GM21737 (cell line): ENCODE results near the gene UBE3B.

Source experiments
- ATAC-seq: cut with Tn5 transposase; IDR thresholded peaks from one replicate; pipeline ENCODE4 v1.9.1; 2021; ENCODE audit warnings: mild to moderate bottlenecking, moderate library complexity; ENCODE audit not compliant: unreplicated experiment

Gene UBE3B

GRCh38 chr12:109449845-109450532 lies 27.4 kb upstream of the UBE3B start:
- no peak for ATAC-seq

DNA sequence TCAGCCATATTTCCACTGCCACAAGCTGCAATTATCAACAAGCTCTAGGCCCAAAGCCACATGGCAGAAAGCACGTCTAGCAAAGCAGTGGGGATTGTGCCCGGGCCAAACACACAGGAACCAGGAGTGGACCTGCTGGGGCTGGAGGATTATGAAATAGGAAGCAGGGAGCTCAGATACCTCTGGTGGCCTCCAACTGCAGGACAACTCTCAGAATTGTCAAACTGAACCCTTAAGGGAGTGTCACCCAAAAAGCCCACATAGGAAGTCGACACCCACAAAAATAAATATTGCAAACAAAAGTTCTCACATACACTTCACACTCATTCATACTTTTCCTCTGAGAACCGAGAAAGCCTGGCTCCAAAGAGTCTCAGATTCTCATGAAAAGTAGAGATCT lies 26.5 kb upstream of the UBE3B start:
- ATAC-seq, result no peak

DNA sequence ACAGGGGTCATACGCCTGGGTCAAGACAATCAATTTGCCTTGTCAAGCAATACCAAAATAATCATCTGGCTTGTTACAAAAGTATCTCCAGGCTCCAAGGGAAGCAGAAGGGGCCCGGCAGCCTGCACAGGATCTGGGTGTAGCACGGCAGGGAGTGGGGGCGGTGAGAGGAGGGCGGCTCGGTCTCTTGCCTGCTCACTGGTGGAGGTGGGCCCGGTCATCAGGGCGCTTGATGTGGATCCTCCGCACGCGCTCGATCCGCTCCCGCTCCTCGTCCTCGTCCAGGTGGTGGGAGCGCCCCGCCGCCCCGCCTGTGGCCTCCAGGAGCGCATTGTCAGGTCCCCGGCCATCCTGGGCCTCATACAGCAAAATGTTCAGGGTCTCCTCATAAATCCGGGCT lies 26.0 kb upstream of the UBE3B start:
- no peak for ATAC-seq

- no peak for ATAC-seq
These were observed 24.9 kb upstream of the UBE3B start for GRCh38 chr12:109452489-109452888.

- no peak for ATAC-seq
These were observed 21.7 kb upstream of the UBE3B start for GRCh38 chr12:109455706-109456105.

DNA sequence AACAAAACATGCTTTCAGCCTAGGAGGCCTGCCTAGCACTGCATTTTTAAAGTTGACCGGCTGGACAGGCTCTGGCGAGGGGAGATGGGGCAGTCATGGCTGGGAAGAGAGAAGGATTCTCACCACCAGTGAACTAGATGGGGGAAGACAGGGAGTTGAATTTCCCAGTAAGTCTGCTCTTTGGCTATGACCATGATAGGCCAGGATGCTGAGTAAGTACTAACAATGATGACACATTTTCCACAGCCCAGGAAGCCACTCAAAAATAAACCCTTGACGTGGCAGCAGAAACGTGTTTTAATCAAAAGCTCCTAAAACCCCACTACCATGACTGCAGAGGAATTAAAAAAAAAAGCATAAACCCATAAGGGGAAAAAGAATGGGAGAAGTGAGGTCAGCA lies 19.3 kb upstream of the UBE3B start:
- no peak for ATAC-seq

DNA sequence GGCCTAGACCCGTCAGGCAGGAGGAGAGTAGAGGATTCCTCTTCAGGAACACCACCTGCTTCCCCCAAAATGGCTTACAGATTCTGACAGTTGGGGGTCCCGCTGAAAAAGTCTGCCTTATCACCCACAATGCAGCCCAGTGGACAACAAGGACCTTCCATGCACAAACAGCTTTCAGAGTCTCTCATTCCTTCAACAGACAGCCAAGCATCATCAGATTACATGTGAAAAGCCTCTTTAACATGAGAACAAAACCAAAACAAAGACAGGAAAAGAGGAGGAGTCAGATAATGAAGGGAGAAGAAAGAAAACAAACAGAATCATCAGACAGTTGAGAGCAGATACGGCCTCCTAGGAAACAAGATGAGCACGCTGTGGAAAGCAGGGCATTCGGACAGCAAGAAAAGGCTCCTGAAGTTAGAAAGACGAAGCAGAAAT lies 18.6 kb upstream of the UBE3B start:
- ATAC-seq, result no peak

DNA sequence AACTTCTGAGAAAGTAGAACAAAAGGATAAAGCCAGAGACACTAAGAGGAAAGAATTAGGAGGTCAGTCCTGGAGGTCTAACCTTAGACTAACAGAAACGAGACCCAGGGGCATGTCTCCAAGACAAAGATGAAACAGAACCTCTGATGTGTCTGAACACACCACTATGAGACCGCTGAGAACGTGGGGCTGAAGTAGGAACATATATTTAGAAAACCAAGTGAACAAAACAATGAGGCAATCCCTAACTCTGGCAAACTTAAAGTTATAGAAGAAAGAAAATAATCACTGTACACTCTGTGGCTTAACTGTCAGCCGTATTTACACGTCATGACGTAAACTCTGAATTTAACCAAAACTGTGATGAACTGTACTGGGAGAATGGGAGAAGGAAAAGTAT lies 18.2 kb upstream of the UBE3B start:
- ATAC-seq, result no peak

- no peak for ATAC-seq
These were observed 16.9 kb upstream of the UBE3B start for GRCh38 chr12:109460538-109460937.

DNA sequence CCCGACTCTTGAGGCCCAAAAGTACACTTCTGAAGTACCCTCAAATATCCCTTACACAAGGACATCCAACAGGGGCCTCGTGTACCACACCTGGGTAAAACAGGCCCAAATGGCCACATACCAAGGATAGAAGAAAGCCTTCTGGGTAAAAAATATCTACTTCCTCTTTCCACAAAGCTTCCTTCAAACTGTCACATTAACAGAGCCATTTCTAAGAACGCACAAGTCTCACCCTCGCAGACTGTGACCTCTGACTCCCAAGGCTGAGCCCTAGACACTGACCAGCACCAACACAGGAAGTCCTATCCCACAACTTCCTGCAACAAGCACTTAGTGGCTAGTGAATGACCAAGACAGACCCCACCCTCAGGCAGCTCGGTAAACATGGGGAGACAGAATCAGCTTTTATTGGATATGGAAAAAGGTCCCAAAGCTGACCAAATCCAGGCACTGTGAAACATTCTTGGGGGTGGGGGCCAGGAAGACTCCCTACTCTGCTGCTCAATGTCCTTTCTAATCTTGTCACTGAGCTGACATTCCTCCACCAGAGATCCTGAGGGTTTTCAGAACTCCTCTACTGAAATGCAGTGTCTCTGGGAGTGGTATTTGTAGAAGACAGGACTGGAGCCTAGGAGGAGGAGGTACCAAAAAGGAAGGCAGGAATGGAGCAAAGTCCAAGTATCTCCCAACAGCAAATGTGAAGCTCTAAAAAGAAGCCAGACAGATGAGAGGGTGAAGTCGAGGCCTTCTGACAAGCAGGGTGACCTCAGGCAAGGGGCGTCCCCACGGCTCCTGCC lies 16.2 kb upstream of the UBE3B start:
- no peak for ATAC-seq

DNA sequence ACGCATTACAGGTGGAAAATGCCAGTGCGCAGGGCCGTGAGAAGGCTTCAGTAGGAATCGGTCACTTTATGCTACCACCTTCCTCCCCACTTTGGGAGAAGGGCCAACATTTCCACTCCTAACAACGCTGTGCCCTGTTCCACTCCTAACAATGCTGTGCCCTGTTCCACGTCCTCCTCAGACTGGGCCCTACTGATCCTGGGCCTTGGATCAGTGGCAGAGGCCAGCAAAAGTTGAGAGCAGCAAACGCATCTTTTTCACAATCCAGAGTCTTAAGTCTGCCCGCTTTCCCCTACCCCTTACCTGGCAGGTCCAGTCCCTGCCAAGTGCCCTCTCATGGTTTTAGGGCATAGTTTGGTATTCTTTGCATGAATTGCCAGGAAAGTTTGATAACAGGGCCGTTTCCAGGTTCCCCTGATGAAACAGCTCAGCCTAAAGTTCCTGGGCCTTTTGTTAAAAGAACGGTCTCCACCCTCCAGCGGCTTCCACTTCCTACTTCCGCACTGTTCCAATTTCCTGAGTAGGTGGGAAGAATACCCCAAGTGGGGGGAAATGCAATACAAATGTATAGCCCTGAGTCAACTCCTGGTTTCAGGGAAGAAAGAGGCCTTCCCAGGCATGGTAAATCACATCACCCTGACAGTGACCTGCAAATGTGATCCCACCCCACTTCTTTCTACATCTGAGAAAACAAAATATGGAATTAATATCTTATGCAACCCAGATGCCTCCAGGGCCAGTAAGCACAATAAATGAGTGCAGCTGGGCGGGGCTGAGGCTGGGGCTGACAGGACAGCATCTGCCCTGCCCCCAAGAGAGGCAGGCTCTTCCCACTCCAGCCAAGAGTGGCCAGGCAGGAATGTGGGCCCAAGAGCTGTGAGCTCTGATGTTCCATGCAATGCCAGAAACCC lies 15.3 kb upstream of the UBE3B start:
- ATAC-seq, result no peak

GRCh38 chr12:109462868-109463692 lies 14.4 kb upstream of the UBE3B start:
- no peak for ATAC-seq

DNA sequence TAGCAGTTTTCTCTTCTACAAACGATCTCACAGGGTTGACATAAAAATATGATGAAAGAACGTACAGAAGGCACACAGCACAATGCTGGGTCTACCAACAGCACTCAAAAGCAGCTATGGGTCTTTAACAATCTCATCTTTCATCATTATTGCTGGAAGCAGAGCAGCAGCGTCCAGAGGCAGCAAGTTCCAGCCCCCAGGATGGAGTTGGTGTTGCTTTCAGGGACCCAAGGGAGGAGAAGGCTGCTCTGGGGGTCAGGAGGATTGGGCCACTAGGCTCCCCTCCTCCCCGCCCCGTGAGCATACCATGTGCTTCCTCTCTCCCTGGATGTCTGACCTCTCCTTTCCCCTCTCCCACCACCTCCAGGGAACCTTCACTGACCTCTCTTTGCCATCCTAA lies 13.7 kb upstream of the UBE3B start:
- ATAC-seq, result no peak

DNA sequence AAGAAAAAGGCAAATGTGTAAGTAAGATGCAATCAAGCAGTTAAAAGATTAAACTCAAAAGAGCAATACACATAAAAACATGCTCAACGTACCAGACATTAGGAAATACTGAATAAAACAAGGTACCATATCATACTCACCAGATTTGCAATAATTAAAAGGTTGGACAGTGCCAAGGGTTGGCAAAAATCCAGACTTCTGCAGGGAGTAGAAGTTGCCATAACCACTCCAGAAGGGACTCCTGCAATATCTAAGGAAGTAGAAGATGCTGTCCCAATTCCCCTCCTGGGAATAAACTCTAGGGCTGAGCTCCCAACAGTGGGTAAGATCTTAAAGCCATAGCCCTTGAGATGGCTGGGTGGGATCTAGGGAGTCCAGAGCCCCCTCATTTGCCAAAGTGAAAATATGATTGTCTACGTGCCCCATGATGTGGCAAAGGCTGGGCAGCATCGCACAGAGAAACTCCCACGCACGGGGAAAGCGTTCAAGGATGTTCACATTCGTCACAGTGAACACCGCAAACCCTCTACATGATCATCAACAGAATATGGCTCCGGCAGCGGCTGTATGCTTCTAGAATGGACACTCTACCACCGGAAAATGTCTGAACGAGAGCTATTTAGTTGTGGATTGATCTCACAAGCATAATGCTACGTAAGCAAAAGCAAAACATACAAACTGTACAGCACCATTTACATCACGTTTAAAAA lies 12.6 kb upstream of the UBE3B start:
- ATAC-seq, result no peak

GRCh38 chr12:109466305-109466704 lies 11.1 kb upstream of the UBE3B start:
- ATAC-seq, result no peak

GRCh38 chr12:109466821-109467220 lies 10.6 kb upstream of the UBE3B start:
- ATAC-seq, result no peak

- no peak for ATAC-seq
These were observed 9.3 kb upstream of the UBE3B start for GRCh38 chr12:109467978-109468676.

GRCh38 chr12:109469517-109469916 lies 7.9 kb upstream of the UBE3B start:
- no peak for ATAC-seq

GRCh38 chr12:109473006-109473405 lies 4.4 kb upstream of the UBE3B start:
- ATAC-seq, result no peak
